GM19328 (cell line): ENCODE measurements around the gene KIF5A.

Source experiments
- ATAC-seq: cut with Tn5 transposase; IDR thresholded peaks from one replicate; pipeline ENCODE4 v1.9.1; 2021; ENCODE audit warnings: mild to moderate bottlenecking, moderate library complexity; ENCODE audit not compliant: unreplicated experiment

The KIF5A gene

GRCh38 chr12:57604992-57605810, 55.4 kb downstream of the KIF5A start:
- ATAC-seq = no peak

GRCh38 chr12:57605811-57606311, 56.0 kb downstream of the KIF5A start:
- ATAC-seq = no peak

- no peak for ATAC-seq
Measured at GRCh38 chr12:57606399-57606798, 56.6 kb downstream of the KIF5A start.

GRCh38 chr12:57606821-57607220, 57.0 kb downstream of the KIF5A start:
- no peak for ATAC-seq

- no peak for ATAC-seq
Measured at GRCh38 chr12:57607958-57608663, 58.3 kb downstream of the KIF5A start.

- no peak for ATAC-seq
Measured at GRCh38 chr12:57609101-57609780, 59.4 kb downstream of the KIF5A start.

GRCh38 chr12:57609781-57610553, 60.1 kb downstream of the KIF5A start:
- no peak for ATAC-seq

- ATAC-seq = no peak
Measured at GRCh38 chr12:57610554-57611107, 60.8 kb downstream of the KIF5A start.

- ATAC-seq = no peak
Measured at GRCh38 chr12:57611108-57611826, 61.4 kb downstream of the KIF5A start, which contains the start of gene ARHGEF25. ARHGEF25 (plus strand) TSS chr12:57611435; CDS start chr12:57611895, 460 bp downstream.

- no peak for ATAC-seq
Measured at GRCh38 chr12:57611827-57612710, 62.2 kb downstream of the KIF5A start.

- no peak for ATAC-seq
Measured at GRCh38 chr12:57612711-57613426, 63.0 kb downstream of the KIF5A start.

GRCh38 chr12:57613427-57614109, 63.7 kb downstream of the KIF5A start:
- no peak for ATAC-seq

- no peak for ATAC-seq
Measured at GRCh38 chr12:57614178-57614947, 64.5 kb downstream of the KIF5A start.

- ATAC-seq = no peak
Measured at GRCh38 chr12:57614948-57615500, 65.2 kb downstream of the KIF5A start.

- ATAC-seq = no peak
Measured at GRCh38 chr12:57615637-57616036, 65.8 kb downstream of the KIF5A start.

GRCh38 chr12:57616383-57617101, 66.7 kb downstream of the KIF5A start:
- no peak for ATAC-seq
